Liver (tissue), 9 donors: ENCODE results near the gene UBE2F. TPM values are rescaled to one million over a fixed set of nuclear protein-coding genes. Genes with fewer than 3 reads are reported as not detected.

Experiments used
- DNase-seq: peaks from one replicate; pipeline ENCODE4 v3.0.0-alpha.2; 2017; ENCODE audit warnings: low spot score
- H3K27ac ChIP-seq, 2 donors: one replicate each; pipeline ENCODE4 v1.7.0; 2013; ENCODE audit warnings: inconsistent platforms in 2 of 2, low read length in 2 of 2, control low read depth in 1 of 2, low read depth in 1 of 2, mild to moderate bottlenecking in 1 of 2
- H3K27me3 ChIP-seq, 4 donors: one replicate each; pipeline versions ENCODE4 v1.6.1 to v1.7.0; 2013; ENCODE audit warnings: low read length in 3 of 4, inconsistent platforms in 1 of 4, mild to moderate bottlenecking in 1 of 4, moderate library complexity in 1 of 4; ENCODE audit not compliant: control insufficient read depth in 4 of 4, insufficient read depth in 4 of 4
- H3K36me3 ChIP-seq, 4 donors: one replicate each; pipeline versions ENCODE4 v1.6.1 to v1.7.0; 2013; ENCODE audit warnings: low read length in 3 of 4, mild to moderate bottlenecking in 3 of 4, low read depth in 1 of 4, moderate library complexity in 1 of 4; ENCODE audit not compliant: control insufficient read depth in 4 of 4, insufficient read depth in 3 of 4
- H3K4me1 ChIP-seq, 4 donors: one replicate each; pipeline versions ENCODE4 v1.6.1 to v1.7.0; 2013; ENCODE audit warnings: low read length in 3 of 4, mild to moderate bottlenecking in 3 of 4, moderate library complexity in 1 of 4; ENCODE audit not compliant: control insufficient read depth in 4 of 4, insufficient read depth in 4 of 4
- H3K4me3 ChIP-seq, 3 donors: one replicate each; pipeline versions ENCODE4 v1.6.1 to v1.7.0; 2013; ENCODE audit warnings: low read length in 3 of 3, control low read depth in 1 of 3, low read depth in 1 of 3, mild to moderate bottlenecking in 1 of 3
- H3K9ac ChIP-seq, 2 donors: one replicate each; pipeline ENCODE4 v1.7.0; 2013; ENCODE audit warnings: low read length in 2 of 2, mild to moderate bottlenecking in 2 of 2, moderate library complexity in 2 of 2, control low read depth in 1 of 2, low read depth in 1 of 2
- H3K9me3 ChIP-seq, 4 donors: one replicate each; pipeline versions ENCODE4 v1.6.1 to v1.7.0; 2013; ENCODE audit warnings: low read length in 3 of 4; ENCODE audit not compliant: control insufficient read depth in 4 of 4
- CTCF ChIP-seq: fragments of 150-350 bp; IDR thresholded peaks from 2 replicates; pipeline ENCODE4 v1.5.1; 2017; ENCODE audit warnings: improper control_type of control experiment, low read depth, low read length; ENCODE audit not compliant: missing input control
- FOXA1 ChIP-seq: IDR thresholded peaks from 2 replicates; pipeline ENCODE4 v1.6.1; 2016; ENCODE audit warnings: antibody characterized with exemption
- GABPA ChIP-seq, 2 donors: IDR thresholded peaks in 1 of 2; conservative IDR thresholded peaks in 1 of 2; 2 replicates each; pipeline ENCODE4 v1.6.1; 2016; ENCODE audit warnings: antibody characterized with exemption in 2 of 2, mild to moderate bottlenecking in 1 of 2, moderate library complexity in 1 of 2
- JUND ChIP-seq, 2 donors: IDR thresholded peaks; 2 replicates each; pipeline ENCODE4 v1.6.1; 2016; ENCODE audit warnings: antibody characterized with exemption in 2 of 2
- RAD21 ChIP-seq, 2 donors: IDR thresholded peaks; 2 replicates each; pipeline ENCODE4 v1.6.1; 2016; ENCODE audit warnings: antibody characterized with exemption in 2 of 2, mild to moderate bottlenecking in 2 of 2
- RXRA ChIP-seq, 2 donors: IDR thresholded peaks; 2 replicates each; pipeline ENCODE4 v1.6.1; 2017 to 2018; ENCODE audit warnings: antibody characterized with exemption in 2 of 2, mild to moderate bottlenecking in 1 of 2
- TAF1 ChIP-seq: conservative IDR thresholded peaks from 2 replicates; pipeline ENCODE4 v1.6.1; 2016; ENCODE audit warnings: antibody characterized with exemption, mild to moderate bottlenecking
- YY1 ChIP-seq: IDR thresholded peaks from 2 replicates; pipeline ENCODE4 v1.6.1; 2016; ENCODE audit warnings: antibody characterized with exemption, mild to moderate bottlenecking
- ZBTB33 ChIP-seq: IDR thresholded peaks from 2 replicates; pipeline ENCODE4 v1.6.1; 2016; ENCODE audit warnings: antibody characterized with exemption
- WGBS: extraction: QIAGEN DNeasy Blood & Tissue Kit; methylation state at CpG from one replicate; pipeline ENCODE4 v1.1.7; 2013; 5-methylcytosine and 5-hydroxymethylcytosine counted together
- polyA plus RNA-seq, 2 donors: library from polyadenylated mRNA; stranded (reverse) in 1 of 2; unstranded in 1 of 2; fragments of 200-250 nt in 1 of 2; fragments of >200 nt in 1 of 2; fragmentation: Nextera tagmentation in 1 of 2; extraction: Ambion mirVana in 1 of 2; gene quantifications; one replicate each; pipeline versions ENCODE4 v1.2.1 to v1.2.3, GENCODE V29; 2013 to 2015
- total RNA-seq, 2 donors: library from RNA; depleted of rRNA; stranded (reverse); fragments of >200 nt; gene quantifications; one replicate each; pipeline ENCODE4 v1.2.3, GENCODE V29; 2014
- TF ChIP-seq, protein P1 (sequence below): IDR thresholded peaks from 2 replicates; pipeline ENCODE4 v1.6.1; 2016; ENCODE audit warnings: antibody characterized with exemption
- TF ChIP-seq, protein P2 (sequence below): IDR thresholded peaks from 2 replicates; pipeline ENCODE4 v1.6.1; 2016; ENCODE audit warnings: antibody characterized with exemption, mild to moderate bottlenecking
- donor health status: healthy.
- donor health status: healthy.
- donor health status: healthy.
- donor health status: healthy.
- donor health status: healthy.

UBE2F gene
- total and polyA plus RNA-seq, 4 donors: 30.5 to 55.3 (median 32.1) TPM

DNA sequence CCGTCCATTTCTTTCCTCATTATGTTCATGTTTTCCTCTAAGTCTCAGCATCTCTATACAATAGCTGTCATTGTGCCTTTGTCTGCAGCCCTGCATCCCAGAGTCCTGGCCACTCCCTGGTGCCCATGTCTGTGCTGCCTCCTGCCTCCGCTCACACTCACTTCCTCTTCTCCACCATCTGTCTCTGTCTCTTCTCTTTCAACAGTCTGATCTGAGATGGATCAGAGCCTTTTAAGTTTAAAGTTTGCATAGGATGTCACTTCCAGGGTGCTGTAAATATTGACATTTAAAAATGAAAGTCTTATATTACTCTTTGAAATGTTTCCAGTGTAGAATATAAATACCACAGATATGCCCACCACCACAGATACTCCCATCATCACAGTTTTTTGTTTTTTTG is 42.7 kb downstream of the UBE2F start (continued):
- no peak for TF ChIP-seq CTCF

- no peak overlapping the region for H3K4me3 ChIP-seq
- no peaks in the 10 kb centered on the region for H3K4me1 ChIP-seq
- H3K36me3 ChIP-seq: peaks cover 0 to 2% (median 0%) of the 10 kb centered on the region in 4 donors
- DNase-seq: no peak
- no peak overlapping the region for H3K9ac ChIP-seq
- no peak overlapping the region for H3K27ac ChIP-seq
- TF ChIP-seq JUND (IDR thresholded peaks at IDR 0.05) (no peak), ZBTB33 (no peak), GABPA (IDR thresholded peaks at IDR 0.05 in 1 of 2, conservative IDR thresholded peaks at IDR 0.05 in 1 of 2) (no peak), TAF1 (no peak), RAD21 (IDR thresholded peaks at IDR 0.05) (no peak), YY1 (no peak), CTCF (no peak), FOXA1 (no peak), RXRA (IDR thresholded peaks at IDR 0.05) (no peak)
- TF ChIP-seq, protein P1, sequence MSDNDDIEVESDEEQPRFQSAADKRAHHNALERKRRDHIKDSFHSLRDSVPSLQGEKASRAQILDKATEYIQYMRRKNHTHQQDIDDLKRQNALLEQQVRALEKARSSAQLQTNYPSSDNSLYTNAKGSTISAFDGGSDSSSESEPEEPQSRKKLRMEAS: no peak
- TF ChIP-seq, protein P2, sequence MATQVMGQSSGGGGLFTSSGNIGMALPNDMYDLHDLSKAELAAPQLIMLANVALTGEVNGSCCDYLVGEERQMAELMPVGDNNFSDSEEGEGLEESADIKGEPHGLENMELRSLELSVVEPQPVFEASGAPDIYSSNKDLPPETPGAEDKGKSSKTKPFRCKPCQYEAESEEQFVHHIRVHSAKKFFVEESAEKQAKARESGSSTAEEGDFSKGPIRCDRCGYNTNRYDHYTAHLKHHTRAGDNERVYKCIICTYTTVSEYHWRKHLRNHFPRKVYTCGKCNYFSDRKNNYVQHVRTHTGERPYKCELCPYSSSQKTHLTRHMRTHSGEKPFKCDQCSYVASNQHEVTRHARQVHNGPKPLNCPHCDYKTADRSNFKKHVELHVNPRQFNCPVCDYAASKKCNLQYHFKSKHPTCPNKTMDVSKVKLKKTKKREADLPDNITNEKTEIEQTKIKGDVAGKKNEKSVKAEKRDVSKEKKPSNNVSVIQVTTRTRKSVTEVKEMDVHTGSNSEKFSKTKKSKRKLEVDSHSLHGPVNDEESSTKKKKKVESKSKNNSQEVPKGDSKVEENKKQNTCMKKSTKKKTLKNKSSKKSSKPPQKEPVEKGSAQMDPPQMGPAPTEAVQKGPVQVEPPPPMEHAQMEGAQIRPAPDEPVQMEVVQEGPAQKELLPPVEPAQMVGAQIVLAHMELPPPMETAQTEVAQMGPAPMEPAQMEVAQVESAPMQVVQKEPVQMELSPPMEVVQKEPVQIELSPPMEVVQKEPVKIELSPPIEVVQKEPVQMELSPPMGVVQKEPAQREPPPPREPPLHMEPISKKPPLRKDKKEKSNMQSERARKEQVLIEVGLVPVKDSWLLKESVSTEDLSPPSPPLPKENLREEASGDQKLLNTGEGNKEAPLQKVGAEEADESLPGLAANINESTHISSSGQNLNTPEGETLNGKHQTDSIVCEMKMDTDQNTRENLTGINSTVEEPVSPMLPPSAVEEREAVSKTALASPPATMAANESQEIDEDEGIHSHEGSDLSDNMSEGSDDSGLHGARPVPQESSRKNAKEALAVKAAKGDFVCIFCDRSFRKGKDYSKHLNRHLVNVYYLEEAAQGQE: no peak
- no peaks in the 10 kb centered on the region for H3K9me3 ChIP-seq
- no peaks in the 10 kb centered on the region for H3K27me3 ChIP-seq
- WGBS: 98% methylated on average over 1 of the region's 1 CpG
Measured at GRCh38 chr2:238010572-238010971, 43.8 kb downstream of the UBE2F start.
